ENCODE data around the gene WDR64.

GRCh38 chr1:241698177-241698576 is 46.1 kb downstream of the WDR64 start:
- TF ChIP-seq CTCF (conservative IDR thresholded peaks at IDR 0.05; ENCODE audit: low read depth, low read length) (no peak), EZH2 (IDR thresholded peaks at IDR 0.05; ENCODE audit: low read length, unreplicated experiment) (no peak), EZH2phosphoT487 (IDR thresholded peaks at IDR 0.05; ENCODE audit: borderline replicate concordance, low read length) (no peak)
